ENCODE measurements around the gene TCF19.

GRCh38 chr6:31116661-31117385, 41.6 kb upstream of the TCF19 start:
- TF ChIP-seq PATZ1 (CRISPR knock-in tag; IDR thresholded peaks at IDR 0.05; ENCODE audit: borderline replicate concordance) (no peak), PPARA (CRISPR knock-in tag; IDR thresholded peaks at IDR 0.05; ENCODE audit: borderline replicate concordance) (no peak), ARNTL (CRISPR knock-in tag; IDR thresholded peaks at IDR 0.05; ENCODE audit: borderline replicate concordance, low read depth) (no peak), ZFP3 (CRISPR knock-in tag; IDR thresholded peaks at IDR 0.05) (no peak), ISL1 (CRISPR knock-in tag; IDR thresholded peaks at IDR 0.05) (no peak), ZNF8 (CRISPR knock-in tag; IDR thresholded peaks at IDR 0.05) (no peak), TOX (CRISPR knock-in tag; IDR thresholded peaks at IDR 0.05; ENCODE audit: borderline replicate concordance) (no peak)

All from SK-N-SH treated with all-trans-retinoic acid at 6 μM for 48 hours (cell line).